ENCODE results near the gene TUB.

TUB gene

GRCh38 chr11:8080674-8081590, at the start of gene TUB:
TUB (plus strand) TSS chr11:8081211; CDS start chr11:8081511, 300 bp downstream.
- DNase-seq, result peak in 1 of 2 experiments; percentile 32

GRCh38 chr11:8031248-8032115, 49.5 kb upstream of the TUB start:
- DNase-seq, result no peak

- no peak for DNase-seq
These were observed 48.9 kb upstream of the TUB start for GRCh38 chr11:8032122-8032521.

- no peak for DNase-seq
These were observed 48.3 kb upstream of the TUB start for GRCh38 chr11:8032576-8033304.

GRCh38 chr11:8033305-8034105, 47.5 kb upstream of the TUB start:
- peak; percentile 62 to 73 for DNase-seq

GRCh38 chr11:8034106-8034585, 46.9 kb upstream of the TUB start:
- DNase-seq, result no peak

- no peak for DNase-seq
These were observed 46.3 kb upstream of the TUB start for GRCh38 chr11:8034604-8035190.

GRCh38 chr11:8035200-8035855, 45.7 kb upstream of the TUB start:
- no peak for DNase-seq

- no peak for DNase-seq
These were observed 44.8 kb upstream of the TUB start for GRCh38 chr11:8036002-8036802.

- DNase-seq, result no peak
These were observed 44.0 kb upstream of the TUB start for GRCh38 chr11:8036986-8037385.

- DNase-seq, result no peak
These were observed 42.6 kb upstream of the TUB start for GRCh38 chr11:8038393-8038792.

- DNase-seq, result no peak
These were observed 42.0 kb upstream of the TUB start for GRCh38 chr11:8038811-8039529.

- DNase-seq, result no peak
These were observed 41.3 kb upstream of the TUB start for GRCh38 chr11:8039530-8040260.

- no peak for DNase-seq
These were observed 40.6 kb upstream of the TUB start for GRCh38 chr11:8040261-8040920.

- no peak for DNase-seq
These were observed 40.1 kb upstream of the TUB start for GRCh38 chr11:8040921-8041285.

- DNase-seq, result no peak
These were observed 39.4 kb upstream of the TUB start for GRCh38 chr11:8041576-8041975.

- DNase-seq, result no peak
These were observed 37.3 kb upstream of the TUB start for GRCh38 chr11:8043756-8044155.

GRCh38 chr11:8045839-8046238, 35.2 kb upstream of the TUB start:
- no peak for DNase-seq
